Upper lobe of right lung (tissue), 1 donor: ENCODE results near the gene PRICKLE1. TPM values are rescaled to one million over a fixed set of nuclear protein-coding genes. Genes with fewer than 3 reads are reported as not detected.
A peak's percentile ranks its signal among the peaks of the same experiment; 100 is the strongest.

Source experiments
- ATAC-seq: fragments of 200-7000 bp; cut with Tn5 transposase; one replicate; pipeline ENCODE4 v1.9.1; 2020; ENCODE audit warnings: mild to moderate bottlenecking, moderate library complexity
- DNase-seq: peaks from one replicate; pipeline ENCODE4 v3.0.0-alpha.2; 2020
- H3K27ac ChIP-seq: fragments of 200-600 bp; one replicate; pipeline ENCODE4 v1.8.0; 2022
- H3K27me3 ChIP-seq: fragments of 200-600 bp; one replicate; pipeline ENCODE4 v1.8.0; 2022; ENCODE audit warnings: mild to moderate bottlenecking
- H3K36me3 ChIP-seq: fragments of 200-600 bp; one replicate; pipeline ENCODE4 v1.8.0; 2022
- H3K4me1 ChIP-seq: fragments of 200-600 bp; one replicate; pipeline ENCODE4 v1.8.0; 2022
- H3K4me3 ChIP-seq: fragments of 200-600 bp; one replicate; pipeline ENCODE4 v1.8.0; 2022; ENCODE audit warnings: mild to moderate bottlenecking
- H3K9me3 ChIP-seq: fragments of 200-600 bp; one replicate; pipeline ENCODE4 v1.8.0; 2022
- intact Hi-C: fragments of 100-400 bp; cut with DNase I; formaldehyde crosslinking; loops from one replicate; pipeline ENCODE4 v1.11.0; 2022
- total RNA-seq: library from RNA; stranded (reverse); fragmentation: NEBNext Ultra II Directional; extraction: Animal tissue kit (Norgen Biotek cat#: 25700); gene quantifications from one replicate; pipeline ENCODE4 v1.2.1, GENCODE V29; 2021
- TF ChIP-seq, protein P1 (sequence below): fragments of 200-600 bp; IDR thresholded peaks from one replicate; pipeline ENCODE4 v1.8.0; 2022; ENCODE audit warnings: antibody characterized with exemption
- donor health status: DM: no; HTN: yes; CAD: no; lungs with severe emphysema.

The PRICKLE1 gene
- total RNA-seq, 1 donor from 2014 or later = 18.4 TPM

DNA sequence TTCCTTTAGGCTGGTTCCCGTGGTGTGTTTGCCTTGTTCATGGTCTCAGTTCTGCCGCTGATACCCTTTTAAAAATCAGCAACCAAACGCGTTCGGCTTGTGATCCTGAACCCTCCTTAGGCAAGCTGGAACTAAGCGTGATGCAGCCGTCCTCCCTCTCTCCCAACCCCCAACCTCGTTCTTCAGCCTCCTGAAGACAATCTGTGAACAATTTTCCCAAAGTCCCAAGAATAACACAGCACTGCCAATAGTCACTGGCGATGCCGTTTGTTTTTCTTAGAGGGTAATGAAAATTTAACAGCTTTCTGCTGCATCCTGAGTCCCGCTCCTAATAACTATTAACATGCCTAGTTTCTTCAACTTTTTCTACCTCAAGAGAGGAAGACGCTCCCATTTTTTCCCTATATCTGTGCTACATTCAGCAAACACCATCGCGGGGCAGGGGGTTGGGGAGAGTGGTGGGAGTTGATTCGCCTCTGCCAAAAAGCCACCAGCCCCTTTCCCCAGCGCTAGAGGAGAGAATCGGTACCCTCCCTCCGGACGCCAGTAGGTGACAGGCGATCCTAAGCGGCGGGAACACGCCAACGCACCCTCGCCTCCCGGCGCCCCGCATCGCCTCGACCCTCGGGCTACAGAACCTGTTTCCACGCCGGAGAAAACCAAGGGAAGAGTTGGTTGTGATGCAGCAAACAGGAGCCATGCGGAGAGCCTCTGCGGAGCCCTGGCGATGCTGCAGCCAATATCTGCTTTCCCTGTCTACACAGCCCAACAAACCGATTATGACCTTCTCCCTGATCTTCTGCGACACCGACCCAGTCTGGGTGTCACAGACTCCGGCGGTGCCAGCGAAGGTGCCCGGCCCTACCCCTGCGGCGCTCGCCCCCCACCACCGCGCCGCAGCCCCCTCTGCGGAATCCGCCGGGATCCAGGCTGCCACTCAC, 752 bp downstream of the PRICKLE1 start:
- H3K9me3 ChIP-seq = no peaks in the 10 kb centered on the region
- TF ChIP-seq, protein P1, sequence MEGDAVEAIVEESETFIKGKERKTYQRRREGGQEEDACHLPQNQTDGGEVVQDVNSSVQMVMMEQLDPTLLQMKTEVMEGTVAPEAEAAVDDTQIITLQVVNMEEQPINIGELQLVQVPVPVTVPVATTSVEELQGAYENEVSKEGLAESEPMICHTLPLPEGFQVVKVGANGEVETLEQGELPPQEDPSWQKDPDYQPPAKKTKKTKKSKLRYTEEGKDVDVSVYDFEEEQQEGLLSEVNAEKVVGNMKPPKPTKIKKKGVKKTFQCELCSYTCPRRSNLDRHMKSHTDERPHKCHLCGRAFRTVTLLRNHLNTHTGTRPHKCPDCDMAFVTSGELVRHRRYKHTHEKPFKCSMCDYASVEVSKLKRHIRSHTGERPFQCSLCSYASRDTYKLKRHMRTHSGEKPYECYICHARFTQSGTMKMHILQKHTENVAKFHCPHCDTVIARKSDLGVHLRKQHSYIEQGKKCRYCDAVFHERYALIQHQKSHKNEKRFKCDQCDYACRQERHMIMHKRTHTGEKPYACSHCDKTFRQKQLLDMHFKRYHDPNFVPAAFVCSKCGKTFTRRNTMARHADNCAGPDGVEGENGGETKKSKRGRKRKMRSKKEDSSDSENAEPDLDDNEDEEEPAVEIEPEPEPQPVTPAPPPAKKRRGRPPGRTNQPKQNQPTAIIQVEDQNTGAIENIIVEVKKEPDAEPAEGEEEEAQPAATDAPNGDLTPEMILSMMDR = peak; percentile 51
- intact Hi-C loops = no loop called here
- H3K4me3 ChIP-seq = peak overlapping the region; percentile 82
- peaks cover 30% of the 10 kb centered on the region for H3K4me1 ChIP-seq
- H3K27ac ChIP-seq = peak overlapping the region; percentile 70
- DNase-seq (peak; percentile 73), ATAC-seq (peak; percentile 61)
- H3K27me3 ChIP-seq = peaks cover 10% of the 10 kb centered on the region
- no peaks in the 10 kb centered on the region for H3K36me3 ChIP-seq

DNA sequence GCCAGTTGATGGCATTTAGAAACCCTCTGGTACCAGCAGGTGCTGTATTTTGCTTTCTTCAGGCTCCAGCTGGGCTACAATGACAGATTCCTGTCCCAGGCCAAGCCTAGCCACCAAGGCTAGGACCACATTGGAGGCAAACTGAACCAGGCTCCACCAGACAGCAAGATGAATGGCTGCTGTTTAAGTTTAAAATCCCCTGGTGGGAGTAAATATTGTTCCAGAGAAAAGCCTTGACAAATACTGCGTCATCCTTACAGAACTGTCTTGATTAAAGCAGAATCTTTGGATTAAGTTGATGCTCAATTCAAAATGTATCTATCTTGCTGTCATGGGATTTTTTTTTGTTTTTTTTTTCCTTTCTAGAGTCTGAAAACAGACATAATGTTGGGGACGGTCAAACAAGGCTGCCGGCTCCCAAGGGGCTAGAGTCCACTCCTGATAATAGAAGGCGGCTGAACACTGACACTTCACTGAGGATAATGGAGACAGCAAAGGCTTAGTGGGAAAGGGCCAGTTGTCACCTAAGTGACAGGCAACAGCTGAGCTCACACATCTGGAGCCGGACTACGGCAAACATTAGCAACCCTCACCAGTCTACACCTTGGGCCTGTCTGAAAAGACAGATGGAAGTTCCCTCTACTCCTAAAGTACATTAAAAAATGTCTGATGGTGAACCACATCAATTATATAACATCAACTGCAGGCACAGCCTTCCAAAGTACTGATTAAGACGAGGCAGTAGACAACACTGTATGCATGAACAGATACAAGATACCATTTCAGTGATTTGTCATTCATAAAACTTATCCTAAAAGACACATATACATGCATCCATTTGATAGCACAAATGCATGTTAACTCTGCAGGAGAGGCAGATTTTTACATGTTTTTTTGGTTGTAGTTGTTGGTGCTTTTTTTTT, 1.7 kb downstream of the PRICKLE1 start:
- TF ChIP-seq, protein P1 = no peak
- Histone ChIP-seq H3K4me1 (peaks cover 30% of the 10 kb centered on the region), H3K4me3 (peak overlapping the region; percentile 82), H3K9me3 (no peaks in the 10 kb centered on the region), H3K36me3 (no peaks in the 10 kb centered on the region), H3K27ac (peak overlapping the region; percentile 36), H3K27me3 (peaks cover 10% of the 10 kb centered on the region)
- DNase-seq = no peak
- ATAC-seq = no peak
- intact Hi-C loops = no loop called here

DNA sequence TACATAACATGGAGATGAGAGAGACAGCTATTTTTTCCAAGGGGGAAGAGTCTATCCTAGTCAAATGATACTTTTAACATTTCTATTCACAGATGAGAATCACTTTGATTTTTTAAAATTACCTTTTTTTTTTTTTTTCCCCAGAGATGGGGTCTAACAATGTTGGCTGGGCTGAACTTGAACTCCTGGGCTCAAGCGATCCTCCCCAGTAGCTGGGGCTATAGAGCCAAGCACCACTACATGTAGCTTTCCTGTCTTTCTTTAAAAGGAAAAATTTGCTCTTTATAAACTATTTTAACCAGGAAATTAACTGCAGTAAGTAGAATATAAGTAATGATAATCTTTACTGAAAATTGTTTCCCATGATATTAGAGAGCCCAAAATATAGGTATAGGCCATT, 3.3 kb downstream of the PRICKLE1 start:
- H3K27ac ChIP-seq = no peak overlapping the region
- DNase-seq (no peak), ATAC-seq (no peak)
- TF ChIP-seq, protein P1 = no peak
- no peaks in the 10 kb centered on the region for H3K9me3 ChIP-seq
- H3K4me3 ChIP-seq = no peak overlapping the region
- H3K27me3 ChIP-seq = peaks cover 10% of the 10 kb centered on the region
- H3K36me3 ChIP-seq = no peaks in the 10 kb centered on the region
- peaks cover 30% of the 10 kb centered on the region for H3K4me1 ChIP-seq
- intact Hi-C loops = no loop called here

DNA sequence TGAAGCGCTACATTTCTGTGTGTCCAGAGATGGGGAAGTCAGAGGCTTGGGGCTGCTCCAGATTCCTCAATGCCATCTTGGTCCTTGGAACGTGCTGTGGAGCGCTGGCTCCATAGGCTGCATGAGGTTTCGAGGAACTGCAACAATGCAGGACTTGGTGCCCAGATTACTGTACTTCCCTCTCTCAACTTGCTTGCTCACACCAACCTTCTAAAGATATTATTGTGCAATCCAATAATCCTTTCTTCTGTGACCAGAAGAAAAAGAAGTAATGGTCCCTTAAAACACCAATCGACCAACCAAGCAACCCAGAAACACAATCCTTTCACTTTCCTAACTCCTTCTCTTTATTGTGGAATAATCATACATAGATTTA, 3.7 kb downstream of the PRICKLE1 start:
- peaks cover 28% of the 10 kb centered on the region for H3K4me1 ChIP-seq
- no peaks in the 10 kb centered on the region for H3K36me3 ChIP-seq
- H3K27me3 ChIP-seq = peaks cover 10% of the 10 kb centered on the region
- intact Hi-C loops = no loop called here
- H3K9me3 ChIP-seq = no peaks in the 10 kb centered on the region
- H3K27ac ChIP-seq = no peak overlapping the region
- DNase-seq (no peak), ATAC-seq (no peak)
- TF ChIP-seq, protein P1 = no peak
- no peak overlapping the region for H3K4me3 ChIP-seq

DNA sequence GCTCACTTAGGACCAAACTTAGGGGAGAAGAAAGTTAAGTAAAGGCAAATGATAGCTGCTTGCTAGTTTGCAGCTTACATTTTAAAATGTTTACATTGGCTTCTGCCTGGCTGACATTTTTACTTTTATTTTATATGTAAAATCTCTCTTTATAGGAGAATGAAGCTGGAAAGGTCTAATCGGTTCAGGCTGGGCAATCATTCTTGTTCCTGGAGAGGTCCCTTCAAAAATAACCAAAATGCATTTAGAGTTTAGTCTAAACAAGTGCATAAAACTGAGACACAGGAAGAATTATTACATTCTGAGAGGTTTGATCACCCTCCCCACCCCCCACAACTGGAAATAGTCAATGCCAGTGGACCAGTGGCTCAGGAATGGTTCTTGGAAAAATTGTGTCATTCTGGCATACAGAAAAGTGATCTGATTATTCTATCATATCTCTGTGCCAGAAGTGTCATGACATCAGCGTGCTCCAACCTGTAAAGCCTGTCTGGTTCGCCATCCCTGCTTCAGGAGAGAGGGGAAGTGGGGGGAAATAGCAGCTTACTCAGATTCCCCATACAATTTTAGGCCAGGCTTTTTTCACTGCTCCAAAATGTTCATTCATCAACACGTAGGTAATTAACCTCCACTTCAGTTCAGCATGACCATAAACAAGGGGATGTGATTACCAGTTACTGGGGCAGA, 4.2 kb downstream of the PRICKLE1 start:
- Histone ChIP-seq H3K27ac (no peak overlapping the region), H3K36me3 (no peaks in the 10 kb centered on the region), H3K9me3 (no peaks in the 10 kb centered on the region), H3K4me3 (no peak overlapping the region), H3K27me3 (peaks cover 10% of the 10 kb centered on the region), H3K4me1 (peaks cover 23% of the 10 kb centered on the region)
- DNase-seq = no peak
- TF ChIP-seq, protein P1 = no peak
- no peak for ATAC-seq
- intact Hi-C loops = no loop called here
